Hematopoietic multipotent progenitor cell treated with erythropoietin and hydrocortisone succinate and interleukin-3 and kit ligand, for 17 days (in vitro differentiated cells): ENCODE data around the gene BCO1.

Experiments
- DNase-seq: peaks from one replicate; pipeline ENCODE4 v3.0.0-alpha.2; 2015; ENCODE audit warnings: low spot score

Gene BCO1

GRCh38 chr16:81232740-81233367, 5.6 kb upstream of the BCO1 start:
- DNase-seq = no peak

- DNase-seq = no peak
Measured at GRCh38 chr16:81237282-81237681, 1.2 kb upstream of the BCO1 start.

DNA sequence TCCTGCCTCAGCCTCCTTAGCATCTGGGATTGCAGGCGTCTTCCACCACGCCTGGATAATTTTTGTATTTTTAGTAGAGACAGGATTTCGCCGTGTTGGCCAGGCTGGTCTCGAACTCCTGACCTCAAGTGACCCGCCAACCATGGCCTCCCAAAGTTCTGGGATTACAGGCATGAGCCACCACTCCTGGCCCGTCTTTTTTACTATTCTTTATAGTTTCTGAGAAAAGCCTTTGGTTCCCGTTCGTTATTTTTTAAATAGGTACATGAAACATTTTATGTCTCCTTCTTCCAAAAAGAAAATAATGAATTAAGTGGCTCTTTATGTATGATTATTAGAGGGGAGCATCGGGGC, 570 bp upstream of the BCO1 start:
- no peak for DNase-seq

DNA sequence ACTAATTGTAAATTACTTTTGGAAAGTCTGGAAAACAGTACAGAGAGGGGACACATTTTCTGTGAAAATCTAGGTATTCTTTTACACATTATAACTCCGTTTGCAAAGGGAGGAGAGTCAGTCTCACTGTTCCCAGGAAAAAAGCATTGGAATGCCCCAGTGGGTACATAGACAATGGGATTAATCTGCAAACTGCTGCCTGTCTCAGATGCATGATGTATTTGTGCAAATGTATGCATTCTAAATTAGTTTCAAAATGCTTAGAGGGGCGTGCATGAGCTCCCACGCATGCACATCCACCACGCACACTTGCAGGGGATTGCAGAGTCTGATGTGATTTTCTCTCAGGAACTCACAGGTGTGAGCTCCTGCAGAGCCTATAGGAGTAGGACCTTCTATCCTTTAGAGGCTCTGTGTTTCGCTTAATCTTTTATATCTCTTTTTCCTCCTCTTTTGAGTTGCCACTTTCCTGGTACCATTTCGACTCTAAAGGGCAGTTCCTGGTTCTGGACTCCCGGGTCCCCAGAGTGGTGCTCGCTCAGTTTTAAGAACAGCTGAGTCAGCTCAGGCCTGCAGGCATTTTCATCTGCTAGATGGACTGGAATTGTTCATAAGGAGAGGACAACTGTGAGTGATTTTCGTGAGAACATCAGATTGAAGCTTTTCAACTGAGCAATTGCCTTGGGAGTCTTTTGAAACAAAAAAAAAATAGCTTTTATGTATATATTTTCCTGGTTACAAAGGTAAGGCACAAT, 1.1 kb downstream of the BCO1 start:
- no peak for DNase-seq

DNA sequence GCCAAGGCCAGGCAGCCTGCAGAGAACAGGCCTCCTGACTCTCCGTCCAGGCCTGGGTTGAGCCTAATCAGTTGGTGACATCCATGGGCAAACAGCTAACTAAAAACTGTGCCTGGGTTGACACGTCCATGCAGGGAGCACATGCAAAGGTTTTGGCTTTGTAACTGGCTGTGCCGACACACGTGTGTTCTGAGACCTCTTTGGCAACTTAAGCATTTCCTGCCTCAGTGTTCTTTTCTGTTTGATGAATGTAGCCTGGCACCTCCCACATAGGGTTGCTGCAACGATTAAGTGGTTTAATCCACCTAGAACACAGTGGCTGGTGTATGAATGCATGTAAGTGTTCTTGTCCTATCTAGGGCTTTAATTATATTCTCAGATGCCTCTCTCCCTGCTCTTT, 3.2 kb downstream of the BCO1 start:
- no peak for DNase-seq

DNA sequence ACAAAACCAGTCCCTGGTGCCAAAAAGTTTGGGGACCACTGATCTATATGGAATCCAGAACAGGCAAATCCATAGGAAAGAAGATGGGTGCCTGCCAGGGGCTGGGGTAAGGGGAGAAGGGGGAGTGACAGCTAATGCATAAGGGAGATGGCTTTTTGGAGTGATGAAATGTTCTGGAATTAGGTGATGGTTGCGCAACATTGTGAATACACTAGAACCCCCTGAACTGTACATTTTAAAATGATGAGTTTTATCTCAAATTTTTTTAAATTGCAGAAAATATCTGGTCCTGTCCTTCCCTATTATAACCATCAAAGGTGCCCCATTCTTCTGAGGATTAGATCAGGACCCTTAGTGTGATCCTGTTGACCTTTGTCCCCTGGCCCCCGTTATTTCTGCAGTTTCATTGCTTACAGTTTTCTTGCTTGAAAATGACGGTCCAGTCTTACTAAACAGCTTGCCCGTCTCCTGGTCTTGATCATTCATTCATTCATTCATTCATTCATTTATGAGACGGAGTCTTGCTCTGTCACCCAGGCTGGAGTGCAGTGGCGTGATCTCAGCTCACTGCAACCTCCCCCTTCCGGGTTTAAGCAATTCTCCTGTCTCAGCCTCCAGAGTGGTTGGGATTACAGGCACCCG, 4.6 kb downstream of the BCO1 start:
- no peak for DNase-seq

DNA sequence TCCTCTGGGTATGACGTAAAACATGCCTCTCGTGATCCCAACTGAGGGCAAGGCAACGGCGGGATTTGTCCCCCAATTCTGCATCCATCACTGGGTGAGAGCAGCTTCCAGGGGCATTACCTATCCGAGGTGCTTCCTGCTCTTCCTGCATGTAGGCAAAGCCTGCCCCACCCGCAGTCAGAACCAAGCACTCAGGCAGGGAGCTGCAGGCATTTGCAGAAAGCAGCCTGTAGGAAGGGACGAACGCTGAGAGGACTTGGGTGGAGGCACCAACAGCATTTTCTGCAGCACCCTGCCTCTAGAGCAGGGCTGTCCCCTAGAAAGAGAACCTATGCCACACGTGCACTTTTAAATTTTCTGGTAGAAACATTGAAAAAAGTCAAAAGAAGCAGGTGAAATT, 5.5 kb downstream of the BCO1 start:
- DNase-seq = no peak

GRCh38 chr16:81251871-81252270, 13.4 kb downstream of the BCO1 start:
- DNase-seq = no peak

GRCh38 chr16:81253141-81253540, 14.7 kb downstream of the BCO1 start:
- DNase-seq = no peak

- DNase-seq = no peak
Measured at GRCh38 chr16:81254922-81255526, 16.5 kb downstream of the BCO1 start.

DNA sequence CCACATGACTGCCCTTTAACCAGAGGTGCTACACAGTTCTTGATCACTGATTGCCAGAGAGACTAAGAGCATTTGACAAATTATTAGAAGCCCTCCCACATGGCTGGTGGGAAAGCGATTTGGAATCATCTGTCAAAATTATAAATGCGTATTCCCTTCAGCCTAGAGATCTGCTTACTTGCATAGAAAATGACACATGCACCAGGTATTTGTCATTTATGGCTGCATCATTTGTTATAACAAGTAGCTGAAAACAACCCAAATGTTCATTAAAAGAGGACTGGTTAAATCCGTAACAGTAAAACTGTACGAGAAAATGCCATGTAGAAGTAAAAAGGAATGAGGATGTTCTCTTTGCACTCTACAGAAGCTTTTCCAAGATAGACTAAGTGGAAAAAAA, 21.4 kb downstream of the BCO1 start:
- no peak for DNase-seq

- no peak for DNase-seq
Measured at GRCh38 chr16:81261049-81261648, 22.7 kb downstream of the BCO1 start.

DNA sequence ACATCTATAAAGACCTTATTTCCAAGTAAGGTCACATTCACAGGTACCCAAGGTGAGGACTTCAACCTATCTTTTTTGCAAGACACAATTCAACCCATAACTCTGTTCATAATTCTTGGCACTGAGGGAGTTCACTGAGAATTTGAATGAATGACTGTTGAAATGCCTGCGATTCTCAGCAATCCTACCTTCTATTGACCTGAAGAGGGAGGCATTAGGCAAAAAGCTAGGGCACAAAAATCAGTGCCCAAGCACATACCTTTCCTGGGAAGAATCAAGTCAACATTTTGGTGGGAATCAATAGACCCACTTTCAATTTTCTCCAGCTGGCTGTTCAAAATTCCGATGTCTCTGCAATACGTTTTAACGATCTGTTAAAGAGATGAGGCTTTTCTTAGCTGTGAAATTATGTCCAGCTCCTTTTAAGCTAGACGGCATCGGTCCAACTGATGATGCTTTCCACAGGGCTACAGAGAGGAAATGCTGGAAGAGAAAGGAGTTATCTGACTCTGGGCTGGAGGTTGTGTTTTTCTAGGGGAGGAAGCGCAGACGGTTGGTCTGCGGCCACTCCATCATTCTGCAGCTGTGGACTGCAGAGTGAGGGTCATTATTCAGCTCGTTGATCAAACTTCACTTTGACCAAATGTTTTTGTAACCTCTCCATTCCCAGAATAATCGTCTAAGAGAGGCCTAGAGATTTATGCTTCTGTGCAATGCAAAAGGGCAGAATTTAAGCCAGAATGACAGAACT, 25.2 kb downstream of the BCO1 start:
- no peak for DNase-seq

DNA sequence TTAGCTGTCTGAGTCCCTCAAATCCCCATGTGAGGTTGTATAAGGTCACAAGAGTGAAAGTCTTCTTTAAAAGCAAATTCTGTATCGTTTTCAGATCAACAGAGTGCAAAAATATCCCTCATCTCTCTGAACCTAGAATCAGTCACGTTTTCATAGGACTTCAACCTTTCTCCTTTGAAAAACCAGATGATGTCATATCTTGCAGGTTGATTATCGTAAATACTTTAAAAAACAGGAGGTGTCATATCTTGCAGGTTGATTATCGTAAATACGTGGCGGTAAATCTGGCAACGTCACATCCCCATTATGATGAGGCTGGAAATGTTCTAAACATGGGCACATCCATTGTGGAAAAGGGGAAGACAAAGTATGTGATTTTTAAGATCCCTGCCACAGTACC, 25.9 kb downstream of the BCO1 start:
- DNase-seq = no peak

- no peak for DNase-seq
Measured at GRCh38 chr16:81265052-81265451, 26.6 kb downstream of the BCO1 start.

DNA sequence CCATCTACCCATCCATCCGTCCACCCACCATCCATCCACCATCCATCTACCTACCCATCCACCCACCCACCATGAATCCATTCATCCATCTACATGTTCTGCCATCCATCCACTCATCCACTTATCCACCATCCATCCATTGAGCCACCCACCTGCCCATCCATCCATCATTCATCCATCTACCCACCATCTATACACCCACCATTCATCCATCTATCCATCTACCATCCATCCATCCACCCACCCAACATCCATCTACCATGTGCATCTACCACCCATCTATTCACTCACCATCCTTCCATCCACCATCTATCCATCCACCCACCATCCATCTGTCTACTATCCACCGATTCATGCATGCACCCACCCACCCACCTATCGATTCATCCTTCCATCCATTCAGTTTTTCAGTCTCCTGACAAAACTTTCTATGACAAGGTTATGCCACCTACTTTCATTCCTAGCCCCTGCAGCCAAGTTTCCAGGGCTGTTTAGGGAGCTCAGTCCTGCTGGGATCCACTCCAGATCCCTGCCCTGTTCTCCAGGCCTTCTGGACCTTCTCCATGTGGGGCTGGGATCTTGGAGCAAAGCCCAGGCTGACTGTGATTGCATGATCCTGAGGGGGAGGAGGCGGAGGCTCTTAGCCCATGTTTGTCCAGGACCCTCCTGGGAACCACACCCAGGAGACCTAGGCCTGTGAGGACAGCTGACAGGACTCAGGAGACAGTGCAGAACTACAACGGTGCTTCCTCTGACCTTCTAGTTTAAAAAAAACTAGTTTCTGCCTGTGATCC, 27.4 kb downstream of the BCO1 start:
- no peak for DNase-seq

DNA sequence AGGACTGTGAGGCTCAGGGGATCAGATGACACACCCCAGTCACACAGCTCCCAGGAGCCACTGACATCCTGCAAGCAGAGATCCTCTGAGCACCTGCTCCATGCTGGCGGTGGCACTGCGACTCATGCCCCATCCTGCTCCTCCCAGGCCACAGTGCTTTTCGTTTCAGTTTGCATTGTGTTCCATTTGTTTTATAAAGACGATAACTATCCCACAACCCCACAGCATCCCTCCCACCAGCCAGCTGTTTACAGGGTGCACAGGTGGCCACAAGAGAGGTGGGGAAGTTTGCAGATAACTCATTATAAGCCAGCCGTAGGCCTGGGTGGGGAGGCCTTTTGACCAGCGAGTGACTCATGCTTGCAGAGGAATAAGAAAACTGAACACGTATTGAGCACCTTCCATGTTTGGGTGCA, 28.2 kb downstream of the BCO1 start:
- DNase-seq = no peak

GRCh38 chr16:81268509-81268908, 30.0 kb downstream of the BCO1 start:
- DNase-seq = no peak

DNA sequence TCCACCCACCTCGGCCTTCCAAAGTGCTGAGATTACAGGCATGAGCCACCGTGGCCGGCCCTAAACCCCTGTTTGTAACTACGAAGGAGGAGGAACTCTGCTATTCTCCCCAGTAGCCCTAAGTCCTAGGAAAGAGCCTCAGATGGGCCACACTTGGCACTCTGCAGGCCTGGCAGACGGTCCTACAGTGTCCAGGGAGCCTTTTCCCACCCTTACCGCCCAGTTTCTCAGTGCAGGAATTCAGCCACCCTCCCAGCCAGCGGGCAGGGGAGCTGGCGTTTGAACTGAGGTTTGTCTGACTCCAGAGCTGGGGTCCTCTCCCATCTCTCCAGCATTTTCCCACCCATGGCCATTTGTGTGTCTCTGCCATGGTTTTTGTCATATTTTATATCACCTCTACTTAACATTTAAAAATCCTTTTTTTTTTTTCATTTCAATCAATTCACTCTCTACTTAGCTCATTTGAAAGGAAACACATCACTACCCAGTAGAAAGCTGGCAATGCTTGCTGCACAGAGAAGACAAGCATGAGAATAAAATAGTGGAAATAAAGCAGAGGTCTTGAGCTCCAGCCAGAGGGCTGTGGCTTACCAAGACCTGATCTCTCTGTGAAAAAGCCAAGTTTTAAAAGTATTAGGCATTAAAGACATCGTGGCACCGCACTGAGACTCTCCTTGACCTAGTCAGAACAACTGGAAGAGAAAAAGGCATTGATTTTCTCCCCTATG, 34.9 kb downstream of the BCO1 start:
- no peak for DNase-seq

GRCh38 chr16:81275064-81275532, 36.6 kb downstream of the BCO1 start:
- DNase-seq = no peak
